Endometrial microvascular endothelial cells (primary cell): ENCODE results near the gene SCN9A. TPM values are rescaled to one million over a fixed set of nuclear protein-coding genes. Genes with fewer than 3 reads are reported as not detected.
"Not testable (repeated sequence)": the region's sequence is repeated elsewhere in the genome, so short reads cannot be mapped to it uniquely, and the experiment has no call there.

Experiments
- in situ Hi-C: cut with HindIII; loops from 2 replicates; pipeline ENCODE4 v1.10.0; 2017; ENCODE audit warnings: low sequenced_read_pairs, low pct_unique_long_range_greater_than_20kb; ENCODE audit errors: inconsistent ontology term
- total RNA-seq: library from RNA; depleted of rRNA; stranded (reverse); fragments of >200 nt; gene quantifications from one replicate; pipeline ENCODE4 v1.2.3, GENCODE V29; 2015; ENCODE audit errors: inconsistent ontology term

SCN9A gene
- total RNA-seq, 1 donor from 2014 or later = 0.09 TPM

- in situ Hi-C loops = no loop called here
These were observed 152.4 kb downstream of the SCN9A start for GRCh38 chr2:166223298-166223697.

- in situ Hi-C loops = no loop called here
These were observed 164.7 kb downstream of the SCN9A start for GRCh38 chr2:166211079-166211478.

GRCh38 chr2:166209944-166210343 lies 165.8 kb downstream of the SCN9A start:
- in situ Hi-C loops = not testable (repeated sequence)

GRCh38 chr2:166209367-166209766 lies 166.4 kb downstream of the SCN9A start:
- in situ Hi-C loops = not testable (repeated sequence)

GRCh38 chr2:166206153-166206552 lies 169.6 kb downstream of the SCN9A start:
- in situ Hi-C loops = not testable (repeated sequence)

GRCh38 chr2:166202778-166203177 lies 173.0 kb downstream of the SCN9A start:
- in situ Hi-C loops = no loop called here

- in situ Hi-C loops = no loop called here
These were observed 178.3 kb downstream of the SCN9A start for GRCh38 chr2:166197446-166197845.

- in situ Hi-C loops = no loop called here
These were observed 182.3 kb downstream of the SCN9A start for GRCh38 chr2:166193407-166193806.

GRCh38 chr2:166188084-166188483 lies 187.7 kb downstream of the SCN9A start:
- in situ Hi-C loops = no loop called here

- in situ Hi-C loops = no loop called here
These were observed 191.0 kb downstream of the SCN9A start for GRCh38 chr2:166184789-166185188.

GRCh38 chr2:166181813-166182154 lies 194.0 kb downstream of the SCN9A start:
- in situ Hi-C loops = no loop called here

GRCh38 chr2:166180951-166181812 lies 194.6 kb downstream of the SCN9A start:
- in situ Hi-C loops = no loop called here

- in situ Hi-C loops = no loop called here
These were observed 196.5 kb downstream of the SCN9A start for GRCh38 chr2:166179201-166179600.

GRCh38 chr2:166173263-166173662 lies 202.5 kb downstream of the SCN9A start:
- in situ Hi-C loops = no loop called here

GRCh38 chr2:166171216-166171615 lies 204.5 kb downstream of the SCN9A start:
- in situ Hi-C loops = no loop called here

- in situ Hi-C loops = no loop called here
These were observed 205.4 kb downstream of the SCN9A start for GRCh38 chr2:166170356-166170755.

GRCh38 chr2:166167449-166167848 lies 208.3 kb downstream of the SCN9A start:
- in situ Hi-C loops = no loop called here

- in situ Hi-C loops = no loop called here
These were observed 212.0 kb downstream of the SCN9A start for GRCh38 chr2:166163775-166164174.

- in situ Hi-C loops = no loop called here
These were observed 217.2 kb downstream of the SCN9A start for GRCh38 chr2:166158546-166158945.

- in situ Hi-C loops = no loop called here
These were observed 218.2 kb downstream of the SCN9A start for GRCh38 chr2:166157578-166157977.

- in situ Hi-C loops = no loop called here
These were observed 218.7 kb downstream of the SCN9A start for GRCh38 chr2:166156985-166157490.
